Activated CD4-positive, alpha-beta T cell treated with anti-CD3 and anti-CD28 coated beads, Interleukin-2, amount 10 ng/mL, durations not matched to agents 24 days and 14 days (primary cell): ENCODE measurements around the gene ZBTB39. TPM values are rescaled to one million over a fixed set of nuclear protein-coding genes. Genes with fewer than 3 reads are reported as not detected.
A peak's percentile ranks its signal among the peaks of the same experiment; 100 is the strongest.
"Not testable (repeated sequence)": the region's sequence is repeated elsewhere in the genome, so short reads cannot be mapped to it uniquely, and the experiment has no call there.

Experiments
- DNase-seq: peaks from one replicate; pipeline ENCODE4 v3.0.0; 2022
- H3K27ac Mint-ChIP-seq: one replicate; pipeline ENCODE4 v1.8.0; 2022; ENCODE audit warnings: mild to moderate bottlenecking, mixed read lengths
- H3K27me3 Mint-ChIP-seq: one replicate; pipeline ENCODE4 v1.8.0; 2022; ENCODE audit warnings: mixed read lengths
- H3K36me3 Mint-ChIP-seq: one replicate; pipeline ENCODE4 v1.8.0; 2022; ENCODE audit warnings: low read depth, mild to moderate bottlenecking, mixed read lengths
- H3K4me1 Mint-ChIP-seq: one replicate; pipeline ENCODE4 v1.8.0; 2021; ENCODE audit warnings: mixed read lengths
- H3K4me3 Mint-ChIP-seq: one replicate; pipeline ENCODE4 v1.8.0; 2022; ENCODE audit warnings: mild to moderate bottlenecking, moderate library complexity, mixed read lengths
- H3K9me3 Mint-ChIP-seq: one replicate; pipeline ENCODE4 v1.8.0; 2021; ENCODE audit warnings: mixed read lengths
- intact Hi-C: fragments of 100-400 bp; cut with micrococcal nuclease; formaldehyde crosslinking; loops from one replicate; pipeline ENCODE4 v1.15.1; 2023
- total RNA-seq: library from RNA; stranded (reverse); gene quantifications from 2 replicates; pipeline ENCODE4 v1.2.3, GENCODE V29; 2022

Gene ZBTB39
- total RNA-seq, result 11.0 TPM in 2 replicates

GRCh38 chr12:57005980-57006808 lies at the start of gene ZBTB39:
Gene ZBTB39 (minus strand): TSS chr12:57006546. CDS start chr12:57004917, 1,629 bp downstream.
- DNase-seq, result peak; percentile 92
- H3K36me3 Mint-ChIP-seq, result peaks cover 31% of the 10 kb centered on the region
- H3K27ac Mint-ChIP-seq, result peak within 1 kb of the TSS; percentile 86
- peak within 1 kb of the TSS; percentile 93 for H3K4me3 Mint-ChIP-seq
- intact Hi-C loops, result loop anchor here (2.0 to 10.0 kb wide), 3 partner anchors 177 to 471 kb away; partner anchors contain the start of genes ARHGAP9 and BAZ2A
- H3K9me3 Mint-ChIP-seq, result no peaks in the 10 kb centered on the region
- H3K4me1 Mint-ChIP-seq, result peaks cover 44% of the 10 kb centered on the region
- no peaks in the 10 kb centered on the region for H3K27me3 Mint-ChIP-seq

GRCh38 chr12:57055824-57056223 lies 49.5 kb upstream of the ZBTB39 start:
- Mint-ChIP-seq H3K4me1 (peaks cover 11% of the 10 kb centered on the region), H3K9me3 (peaks cover 4% of the 10 kb centered on the region), H3K36me3 (peaks cover 63% of the 10 kb centered on the region), H3K27ac (no peak overlapping the region), H3K27me3 (no peaks in the 10 kb centered on the region), H3K4me3 (no peak overlapping the region)
- DNase-seq, result no peak
- intact Hi-C loops, result no loop called here

GRCh38 chr12:57053901-57054300 lies 47.6 kb upstream of the ZBTB39 start:
- peaks cover 50% of the 10 kb centered on the region for H3K36me3 Mint-ChIP-seq
- H3K27ac Mint-ChIP-seq, intact Hi-C loops, H3K4me3 Mint-ChIP-seq, H3K9me3 Mint-ChIP-seq, H3K27me3 Mint-ChIP-seq, H3K4me1 Mint-ChIP-seq, DNase-seq: not testable (repeated sequence)

- DNase-seq, H3K27me3 Mint-ChIP-seq, H3K9me3 Mint-ChIP-seq, H3K27ac Mint-ChIP-seq, intact Hi-C loops, H3K4me3 Mint-ChIP-seq: not testable (repeated sequence)
- H3K4me1 Mint-ChIP-seq, result peaks cover 11% of the 10 kb centered on the region
- peaks cover 42% of the 10 kb centered on the region for H3K36me3 Mint-ChIP-seq
Observed at GRCh38 chr12:57053146-57053545, 46.8 kb upstream of the ZBTB39 start.

- intact Hi-C loops, result no loop called here
- no peak for DNase-seq
- Mint-ChIP-seq H3K4me1 (peaks cover 29% of the 10 kb centered on the region), H3K4me3 (no peak overlapping the region), H3K27ac (no peak overlapping the region), H3K27me3 (no peaks in the 10 kb centered on the region), H3K9me3 (peaks cover 4% of the 10 kb centered on the region), H3K36me3 (peaks cover 25% of the 10 kb centered on the region)
Observed at GRCh38 chr12:57051011-57051410, 44.7 kb upstream of the ZBTB39 start.

- H3K27ac Mint-ChIP-seq, result no peak within 1 kb of the TSS
- peaks cover 34% of the 10 kb centered on the region for H3K4me1 Mint-ChIP-seq
- intact Hi-C loops, result loop anchor here (5.0 kb wide), 1 partner anchor 38 kb away; no protein-coding TSS in a partner anchor
- no peaks in the 10 kb centered on the region for H3K27me3 Mint-ChIP-seq
- peaks cover 17% of the 10 kb centered on the region for H3K36me3 Mint-ChIP-seq
- DNase-seq, result no peak
- peaks cover 4% of the 10 kb centered on the region for H3K9me3 Mint-ChIP-seq
- H3K4me3 Mint-ChIP-seq, result no peak within 1 kb of the TSS
Observed at GRCh38 chr12:57049890-57050289, 43.5 kb upstream of the ZBTB39 start, which contains the start of gene MYO1A. Gene MYO1A (minus strand): TSS chr12:57050129. CDS start chr12:57048323, 1,806 bp downstream.

- peaks cover 3% of the 10 kb centered on the region for H3K9me3 Mint-ChIP-seq
- intact Hi-C loops, result loop anchor here (5.0 kb wide), 1 partner anchor 37 kb away; no protein-coding TSS in a partner anchor
- DNase-seq, result no peak
- no peaks in the 10 kb centered on the region for H3K27me3 Mint-ChIP-seq
- H3K27ac Mint-ChIP-seq, result no peak overlapping the region
- peaks cover 14% of the 10 kb centered on the region for H3K36me3 Mint-ChIP-seq
- H3K4me3 Mint-ChIP-seq, result no peak overlapping the region
- peaks cover 34% of the 10 kb centered on the region for H3K4me1 Mint-ChIP-seq
Observed at GRCh38 chr12:57049119-57049446, 42.7 kb upstream of the ZBTB39 start.

- no peak overlapping the region for H3K27ac Mint-ChIP-seq
- peaks cover 34% of the 10 kb centered on the region for H3K4me1 Mint-ChIP-seq
- H3K9me3 Mint-ChIP-seq, result no peaks in the 10 kb centered on the region
- DNase-seq, result no peak
- peaks cover 9% of the 10 kb centered on the region for H3K36me3 Mint-ChIP-seq
- intact Hi-C loops, result loop anchor here (5.0 kb wide), 1 partner anchor 36 kb away; no protein-coding TSS in a partner anchor
- no peaks in the 10 kb centered on the region for H3K27me3 Mint-ChIP-seq
- H3K4me3 Mint-ChIP-seq, result peak overlapping the region; percentile 11
Observed at GRCh38 chr12:57048423-57049118, 42.2 kb upstream of the ZBTB39 start.

- no peak overlapping the region for H3K4me3 Mint-ChIP-seq
- DNase-seq, result no peak
- H3K4me1 Mint-ChIP-seq, result peaks cover 34% of the 10 kb centered on the region
- peak overlapping the region; percentile 87 for H3K27ac Mint-ChIP-seq
- intact Hi-C loops, result loop anchor here (2.0 to 5.0 kb wide), 2 partner anchors 17 to 36 kb away; no protein-coding TSS in a partner anchor
- no peaks in the 10 kb centered on the region for H3K27me3 Mint-ChIP-seq
- H3K9me3 Mint-ChIP-seq, result no peaks in the 10 kb centered on the region
- H3K36me3 Mint-ChIP-seq, result peaks cover 3% of the 10 kb centered on the region
Observed at GRCh38 chr12:57047981-57048380, 41.6 kb upstream of the ZBTB39 start.

GRCh38 chr12:57046947-57047890 lies 40.9 kb upstream of the ZBTB39 start:
- intact Hi-C loops, result loop anchor here (2.0 to 5.0 kb wide), 2 partner anchors 16 to 35 kb away; no protein-coding TSS in a partner anchor
- peak overlapping the region; percentile 87 for H3K27ac Mint-ChIP-seq

GRCh38 chr12:57046086-57046791 lies 39.9 kb upstream of the ZBTB39 start:
- Mint-ChIP-seq H3K27ac (peak overlapping the region; percentile 9), H3K4me3 (peak overlapping the region; percentile 65), H3K4me1 (peaks cover 34% of the 10 kb centered on the region), H3K9me3 (no peaks in the 10 kb centered on the region), H3K27me3 (no peaks in the 10 kb centered on the region), H3K36me3 (no peaks in the 10 kb centered on the region)
- intact Hi-C loops, result loop anchor here (2.0 to 5.0 kb wide), 2 partner anchors 15 to 34 kb away; no protein-coding TSS in a partner anchor
- DNase-seq, result no peak

More at GRCh38 chr12:57046947-57047890, 40.9 kb upstream of the ZBTB39 start:
- peaks cover 34% of the 10 kb centered on the region for H3K4me1 Mint-ChIP-seq
- peak; percentile 85 for DNase-seq
- peak overlapping the region; percentile 65 for H3K4me3 Mint-ChIP-seq
- no peaks in the 10 kb centered on the region for H3K36me3 Mint-ChIP-seq
- no peaks in the 10 kb centered on the region for H3K9me3 Mint-ChIP-seq
- H3K27me3 Mint-ChIP-seq, result no peaks in the 10 kb centered on the region

- intact Hi-C loops, result loop anchor here (5.0 kb wide), 1 partner anchor 33 kb away; no protein-coding TSS in a partner anchor
- Mint-ChIP-seq H3K27me3 (no peaks in the 10 kb centered on the region), H3K27ac (no peak overlapping the region)
Observed at GRCh38 chr12:57044889-57045288, 38.5 kb upstream of the ZBTB39 start.

More at GRCh38 chr12:57044889-57045288, 38.5 kb upstream of the ZBTB39 start:
- Mint-ChIP-seq H3K4me3 (no peak overlapping the region), H3K36me3 (no peaks in the 10 kb centered on the region), H3K9me3 (no peaks in the 10 kb centered on the region), H3K4me1 (peaks cover 31% of the 10 kb centered on the region)
- DNase-seq, result no peak
